ACC112 (cell line): ENCODE results near the gene SLC29A4.
"Not testable (repeated sequence)": the region's sequence is repeated elsewhere in the genome, so short reads cannot be mapped to it uniquely, and the experiment has no call there.

Experiments used
- H2AFZ ChIP-seq: fragments of 200-600 bp; sonication (generic); one replicate; pipeline ENCODE4 v1.6.0; 2017; ENCODE audit warnings: antibody characterized with exemption, low read length; ENCODE audit not compliant: unreplicated experiment
- H3K27ac ChIP-seq: fragments of 200-600 bp; sonication (generic); 2 replicates; pipeline ENCODE4 v1.5.1; 2014; ENCODE audit warnings: low read depth, mild to moderate bottlenecking, antibody characterized with exemption, low read length, moderate library complexity
- H3K27me3 ChIP-seq: fragments of 200-600 bp; sonication (generic); 2 replicates; pipeline ENCODE4 v1.6.1; 2014; ENCODE audit warnings: mild to moderate bottlenecking, antibody characterized with exemption, low read length, moderate library complexity, mixed read lengths; ENCODE audit not compliant: insufficient read depth
- H3K36me3 ChIP-seq: fragments of 200-600 bp; sonication (generic); 2 replicates; pipeline ENCODE4 v1.6.1; 2016; ENCODE audit warnings: mild to moderate bottlenecking, antibody characterized with exemption, low read length, moderate library complexity, mixed read lengths; ENCODE audit not compliant: insufficient read depth
- H3K4me1 ChIP-seq: fragments of 200-600 bp; sonication (generic); one replicate; pipeline ENCODE4 v1.6.1; 2016; ENCODE audit warnings: low read length, mixed read lengths; ENCODE audit not compliant: insufficient read depth, unreplicated experiment, control insufficient read depth
- H3K4me3 ChIP-seq: fragments of 200-600 bp; sonication (generic); 2 replicates; pipeline ENCODE4 v1.5.1; 2014; ENCODE audit warnings: mild to moderate bottlenecking, low read depth, low read length
- H3K79me2 ChIP-seq: fragments of 200-600 bp; sonication (generic); one replicate; pipeline ENCODE4 v1.6.0; 2016; ENCODE audit warnings: low read length; ENCODE audit not compliant: control insufficient read depth, unreplicated experiment, insufficient read depth

SLC29A4 gene

DNA sequence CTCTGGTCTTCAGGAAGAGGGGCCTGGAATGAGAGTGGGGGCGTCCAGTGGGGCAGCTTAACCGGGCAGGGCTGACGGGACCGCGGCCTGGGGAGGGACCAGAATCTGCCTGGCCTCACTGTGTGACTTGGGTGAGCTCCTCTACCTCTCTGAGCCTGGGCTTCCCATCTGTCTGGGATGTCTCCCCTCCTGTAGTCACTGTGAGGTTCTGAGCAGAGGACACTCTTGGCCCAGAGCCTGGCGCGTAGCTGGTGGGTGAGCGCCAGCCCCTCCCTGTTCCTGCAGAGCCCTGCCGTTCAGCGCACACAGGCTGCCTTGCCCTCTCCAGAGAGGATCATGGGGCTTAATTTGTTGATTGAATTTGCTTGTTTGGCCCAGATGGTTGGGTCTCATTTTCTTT lies 7.2 kb upstream of the SLC29A4 start:
- H3K27ac ChIP-seq, H3K79me2 ChIP-seq, H3K27me3 ChIP-seq, H3K4me1 ChIP-seq, H3K36me3 ChIP-seq, H2AFZ ChIP-seq, H3K4me3 ChIP-seq: not testable (repeated sequence)

DNA sequence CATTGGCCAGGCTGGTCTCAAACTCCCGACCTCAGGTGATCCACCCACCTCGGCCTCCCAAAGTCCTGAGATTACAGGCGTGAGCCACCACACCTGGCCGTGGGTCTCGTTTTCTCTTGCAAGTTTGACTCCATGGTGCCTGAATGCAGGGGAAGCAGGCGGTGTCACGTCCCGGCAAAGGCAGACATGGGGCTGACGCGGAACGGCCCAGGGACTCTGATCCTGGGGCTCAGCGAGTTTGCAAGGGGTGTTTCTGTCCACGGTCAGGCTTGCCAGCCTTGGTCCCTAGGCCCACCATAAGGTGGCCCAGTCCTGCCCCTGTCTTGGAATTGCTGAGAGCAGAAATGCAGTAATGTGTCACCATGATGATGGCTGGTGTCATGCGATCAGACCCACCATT lies 6.6 kb upstream of the SLC29A4 start:
- not testable (repeated sequence) for H3K36me3 ChIP-seq, H3K4me3 ChIP-seq, H2AFZ ChIP-seq, H3K27me3 ChIP-seq, H3K27ac ChIP-seq, H3K79me2 ChIP-seq, H3K4me1 ChIP-seq

DNA sequence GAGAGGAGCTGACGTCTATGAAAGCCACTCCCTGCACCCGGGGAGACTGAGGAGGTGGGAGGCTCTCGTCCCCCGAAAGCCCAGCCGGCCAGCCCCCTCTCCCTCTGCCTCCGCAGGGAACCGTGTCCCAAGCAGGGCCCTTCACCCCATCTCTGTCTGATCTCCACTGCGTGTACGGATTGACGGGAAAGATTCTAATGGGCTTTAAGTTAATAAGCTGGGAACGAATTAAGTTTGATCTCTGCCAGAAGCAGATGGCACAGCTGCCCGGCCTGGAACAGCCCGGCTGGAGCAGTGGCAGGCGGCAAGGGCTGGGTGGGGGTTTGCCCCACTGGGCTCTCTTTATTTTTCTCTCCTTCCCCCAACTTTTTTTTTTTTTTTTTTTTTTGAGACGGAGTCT lies 6.1 kb upstream of the SLC29A4 start:
- H2AFZ ChIP-seq: no peak overlapping the region
- H3K4me1 ChIP-seq: no peaks in the 10 kb centered on the region
- no peaks in the 10 kb centered on the region for H3K36me3 ChIP-seq
- H3K4me3 ChIP-seq: no peak overlapping the region
- H3K79me2 ChIP-seq: no peaks in the 10 kb centered on the region
- H3K27ac ChIP-seq: no peak overlapping the region
- no peaks in the 10 kb centered on the region for H3K27me3 ChIP-seq

DNA sequence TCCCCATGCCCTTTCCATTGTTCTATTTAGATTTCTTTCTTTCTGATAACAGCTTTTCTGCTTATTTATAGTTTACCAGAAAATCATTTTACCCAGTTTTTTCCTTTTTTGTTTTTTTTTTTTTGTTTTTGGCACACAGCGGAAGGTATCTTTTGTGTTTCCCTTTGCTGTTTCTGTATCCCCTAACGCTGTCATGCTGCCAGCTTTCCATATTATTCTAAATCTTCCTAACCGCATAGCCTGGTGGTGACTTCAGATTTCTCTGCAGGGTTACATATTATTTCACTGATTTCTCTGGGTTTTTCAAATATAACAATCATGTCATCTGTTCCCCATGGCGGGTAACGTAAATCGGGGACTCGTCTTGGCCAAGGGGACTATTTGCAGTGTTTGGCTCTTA lies 4.0 kb upstream of the SLC29A4 start:
- H3K79me2 ChIP-seq: no peaks in the 10 kb centered on the region
- H3K27ac ChIP-seq: no peak overlapping the region
- no peaks in the 10 kb centered on the region for H3K36me3 ChIP-seq
- H3K4me1 ChIP-seq: no peaks in the 10 kb centered on the region
- peaks cover 6% of the 10 kb centered on the region; the same call in 1 of the 2 replicates for H3K27me3 ChIP-seq
- H3K4me3 ChIP-seq: no peak overlapping the region
- no peak overlapping the region for H2AFZ ChIP-seq

DNA sequence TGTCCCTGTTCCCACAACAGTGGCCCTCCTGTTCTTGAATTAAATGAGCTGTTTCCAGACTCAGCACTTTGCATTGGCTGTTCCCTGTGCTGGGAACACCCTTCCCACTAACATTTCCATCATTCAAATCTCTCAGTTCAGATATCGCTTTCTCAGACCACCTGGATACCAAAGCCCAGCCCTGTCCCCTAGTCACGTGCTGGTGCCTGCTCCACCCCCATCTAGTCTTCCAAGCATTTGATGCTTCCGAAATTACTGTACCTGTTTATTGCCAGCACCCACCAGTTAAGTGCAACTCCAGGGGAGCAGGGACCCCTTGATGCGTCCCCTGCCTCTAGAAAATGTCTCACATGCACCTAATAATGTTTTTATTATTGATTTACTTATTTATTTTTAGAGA lies 3.0 kb upstream of the SLC29A4 start:
- Histone ChIP-seq H3K4me1 (no peaks in the 10 kb centered on the region), H3K79me2 (no peaks in the 10 kb centered on the region), H3K27me3 (peaks cover 7% of the 10 kb centered on the region; the same call in 1 of the 2 replicates), H3K27ac (no peak overlapping the region), H2AFZ (no peak overlapping the region), H3K36me3 (no peaks in the 10 kb centered on the region), H3K4me3 (no peak overlapping the region)

DNA sequence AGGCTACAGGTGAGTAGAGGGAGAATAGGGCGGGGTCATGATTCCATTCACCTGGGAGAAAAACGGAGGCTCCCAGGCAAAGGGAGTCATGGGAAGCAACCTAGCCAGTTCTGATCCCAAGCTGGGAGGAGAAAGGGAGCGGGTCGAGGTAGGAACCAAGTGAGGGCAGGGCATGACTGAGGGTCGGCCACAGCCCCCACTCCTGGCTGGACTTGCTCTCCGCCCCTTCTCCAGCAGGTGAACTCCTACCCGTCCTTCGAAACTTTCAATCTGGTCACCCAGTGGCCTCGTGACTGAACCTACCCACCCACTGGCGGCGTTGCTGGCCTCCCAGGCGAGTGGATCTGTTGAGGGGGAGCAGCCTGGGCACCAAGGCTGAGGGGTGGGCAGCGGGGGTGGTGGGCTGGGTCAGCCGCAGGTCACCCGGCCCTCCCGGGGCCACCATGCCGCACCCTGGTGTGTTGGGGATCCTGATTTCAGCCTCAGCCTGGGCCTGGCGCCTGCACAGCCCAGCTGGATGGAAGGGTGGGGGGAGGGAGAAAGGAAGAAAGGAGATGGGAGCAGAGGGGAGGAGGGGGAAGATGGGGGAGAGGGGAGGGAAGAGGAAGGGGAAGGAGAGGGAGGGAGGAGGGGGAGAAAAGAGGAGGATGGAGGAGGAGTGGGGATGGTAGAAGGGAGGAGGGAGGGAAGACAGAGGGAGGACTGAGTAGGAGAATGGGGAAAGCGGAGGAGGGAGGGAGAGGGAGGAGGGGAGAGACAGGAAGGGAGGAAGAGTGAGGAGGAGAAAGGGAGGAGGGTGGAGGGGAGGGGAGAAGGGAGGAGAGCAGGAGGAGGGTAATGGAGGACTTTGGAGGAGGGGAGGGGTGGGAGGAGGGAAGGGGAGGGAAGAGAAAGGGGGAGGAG lies 894 bp upstream of the SLC29A4 start:
- not testable (repeated sequence) for H3K4me3 ChIP-seq, H3K79me2 ChIP-seq, H3K36me3 ChIP-seq, H3K27ac ChIP-seq, H3K4me1 ChIP-seq, H3K27me3 ChIP-seq, H2AFZ ChIP-seq

DNA sequence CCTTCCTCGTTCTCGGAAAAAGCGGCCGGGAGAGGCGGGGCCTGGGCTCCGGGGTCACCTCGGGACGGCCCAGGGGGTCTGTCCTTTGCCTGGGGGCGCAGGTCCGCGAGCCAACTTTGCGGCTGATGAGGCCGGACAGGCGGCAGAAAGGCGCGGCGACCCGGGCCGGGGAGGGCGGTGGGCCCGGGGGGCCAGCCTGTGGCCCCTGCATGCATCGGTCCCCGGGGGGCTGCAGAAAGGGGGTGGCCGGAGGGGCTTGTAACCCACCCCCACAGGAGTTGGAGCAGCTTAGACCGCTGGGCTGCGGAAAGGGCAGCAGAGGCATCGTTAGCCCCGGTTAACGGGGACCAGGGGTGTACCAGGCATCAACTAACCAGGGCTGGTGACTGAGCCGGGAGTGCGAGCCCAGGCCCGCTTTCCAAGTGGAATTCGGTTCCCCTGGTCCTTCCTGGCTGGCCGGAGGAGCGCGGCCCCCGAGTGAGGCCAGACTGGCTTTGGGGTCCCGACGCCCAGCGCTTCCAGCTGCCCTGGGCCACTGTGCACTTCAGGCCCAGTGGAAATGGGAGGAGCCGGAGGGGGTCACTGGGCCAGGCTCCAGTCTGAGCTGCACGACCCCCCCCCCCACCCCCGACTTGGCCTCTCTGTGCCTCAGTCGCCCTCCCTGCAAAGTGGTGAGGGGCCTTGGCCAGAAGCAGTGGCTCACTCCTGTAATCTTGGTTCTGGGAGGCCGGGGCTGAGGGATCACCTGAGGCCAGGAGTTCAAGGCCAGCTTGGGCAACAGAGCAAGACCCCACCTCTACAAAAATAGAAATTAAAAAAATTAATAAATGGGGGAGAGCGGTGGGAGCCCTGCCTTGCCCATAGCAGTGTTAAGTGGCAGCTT lies 919 bp downstream of the SLC29A4 start:
- Histone ChIP-seq H3K36me3 (no peaks in the 10 kb centered on the region), H3K4me3 (peak overlapping the region; percentile 63), H3K27ac (no peak overlapping the region), H3K27me3 (peaks cover 7% of the 10 kb centered on the region; the same call in 1 of the 2 replicates), H3K4me1 (no peaks in the 10 kb centered on the region), H3K79me2 (no peaks in the 10 kb centered on the region), H2AFZ (no peak overlapping the region)

DNA sequence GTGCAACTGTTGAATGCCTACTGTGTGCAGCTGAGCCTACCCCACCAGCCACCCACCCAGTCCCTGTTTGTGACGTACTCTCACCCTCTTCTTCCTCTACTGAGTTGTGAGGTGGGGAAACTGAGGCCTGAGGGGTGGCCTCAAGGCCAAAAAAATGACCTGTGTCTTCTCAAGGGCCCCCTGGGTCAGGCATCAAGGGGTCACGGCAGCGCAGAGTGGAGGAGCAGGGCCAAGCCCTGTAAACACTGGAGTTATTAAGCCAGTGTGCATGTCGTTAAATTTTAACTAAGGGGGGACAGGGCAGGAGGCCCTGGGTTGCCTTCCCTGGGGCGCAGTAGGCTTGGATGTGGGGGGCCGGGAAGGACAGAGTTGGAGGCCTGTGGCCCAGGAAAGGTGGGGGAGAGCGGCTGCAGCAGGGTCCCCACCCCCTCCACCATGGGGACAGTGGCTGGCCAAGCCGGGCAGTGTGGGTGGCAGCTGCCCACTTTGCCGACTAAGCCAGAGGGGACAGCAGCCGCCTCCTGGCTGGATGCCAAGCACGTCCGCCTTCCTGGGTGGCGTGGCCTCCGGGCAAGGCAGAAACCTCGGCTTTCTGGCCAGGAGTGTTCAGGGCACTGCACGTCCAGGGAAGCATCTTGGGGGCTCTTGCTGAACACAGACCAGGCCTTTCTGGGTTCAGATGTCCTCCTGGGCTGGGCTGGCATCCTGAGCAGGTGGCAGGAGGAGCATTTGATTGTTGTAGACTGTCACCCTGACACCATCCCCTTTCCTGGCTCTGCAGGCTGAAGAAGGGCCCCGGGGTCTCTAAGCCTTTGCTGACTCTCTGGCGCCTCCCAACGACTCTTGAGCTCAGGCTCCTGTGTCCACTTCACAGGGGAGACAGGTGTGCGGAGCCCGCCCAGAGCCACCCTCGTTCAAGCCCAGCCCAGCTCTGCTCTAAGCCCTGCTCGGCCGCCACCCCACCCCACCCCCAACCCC lies 1.9 kb downstream of the SLC29A4 start:
- H3K4me1 ChIP-seq: no peaks in the 10 kb centered on the region
- no peaks in the 10 kb centered on the region for H3K36me3 ChIP-seq
- no peak overlapping the region for H3K27ac ChIP-seq
- no peak overlapping the region for H3K4me3 ChIP-seq
- peaks cover 7% of the 10 kb centered on the region; the same call in 1 of the 2 replicates for H3K27me3 ChIP-seq
- no peak overlapping the region for H2AFZ ChIP-seq
- no peaks in the 10 kb centered on the region for H3K79me2 ChIP-seq

DNA sequence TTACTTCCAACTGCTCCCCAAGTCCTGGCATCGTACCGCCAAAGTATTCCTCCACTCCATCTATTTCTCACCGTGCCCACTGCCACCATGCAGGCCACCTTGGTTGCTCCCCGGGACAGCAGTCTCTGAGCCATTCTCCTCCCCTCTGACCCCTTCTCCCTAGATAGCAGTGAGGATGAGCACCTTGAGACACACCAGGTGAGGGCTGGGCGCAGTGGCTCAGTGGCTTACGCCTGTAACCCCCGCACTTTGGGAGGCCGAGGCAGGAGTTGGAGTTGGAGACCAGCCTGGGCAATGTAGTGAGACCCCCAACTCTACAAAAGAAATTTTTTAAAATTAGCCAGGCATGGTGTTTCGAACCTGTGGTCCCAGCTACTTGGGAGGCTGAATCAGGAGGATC lies 4.2 kb downstream of the SLC29A4 start:
- no peaks in the 10 kb centered on the region for H3K79me2 ChIP-seq
- H3K4me3 ChIP-seq: no peak overlapping the region
- H3K36me3 ChIP-seq: no peaks in the 10 kb centered on the region
- H3K27me3 ChIP-seq: peaks cover 7% of the 10 kb centered on the region; the same call in 1 of the 2 replicates
- H3K27ac ChIP-seq: no peak overlapping the region
- H2AFZ ChIP-seq: no peak overlapping the region
- H3K4me1 ChIP-seq: no peaks in the 10 kb centered on the region

DNA sequence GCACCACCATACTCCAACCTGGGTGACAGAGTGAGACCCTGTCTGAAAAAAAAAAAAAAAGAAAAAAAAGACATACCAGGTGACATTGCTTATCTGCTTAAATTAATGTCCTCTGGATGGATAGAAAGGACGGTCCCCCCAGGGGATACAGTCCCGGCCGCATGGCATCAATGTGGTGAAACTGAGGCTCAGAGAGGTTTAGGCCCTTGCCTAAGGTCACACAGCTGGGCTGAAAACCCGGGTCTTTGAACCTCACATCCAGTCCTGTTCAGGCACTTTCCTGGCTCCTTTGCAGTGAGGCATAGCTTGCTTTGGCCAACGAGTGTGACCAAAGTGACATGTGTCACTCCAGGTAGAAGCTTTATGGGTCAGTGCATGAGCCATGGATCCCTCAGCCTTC lies 4.6 kb downstream of the SLC29A4 start:
- H2AFZ ChIP-seq, H3K4me3 ChIP-seq, H3K79me2 ChIP-seq, H3K27me3 ChIP-seq, H3K36me3 ChIP-seq, H3K4me1 ChIP-seq, H3K27ac ChIP-seq: not testable (repeated sequence)
